Activated effector memory CD4-positive, alpha-beta T cell treated with Interleukin-2 at 50 U/mL for 16 hours (primary cell): Measurements from ENCODE around the gene AUTS2.

Experiments
- DNase-seq: peaks from one replicate; pipeline ENCODE4 v3.0.0-alpha.2; 2020

AUTS2 gene

DNA sequence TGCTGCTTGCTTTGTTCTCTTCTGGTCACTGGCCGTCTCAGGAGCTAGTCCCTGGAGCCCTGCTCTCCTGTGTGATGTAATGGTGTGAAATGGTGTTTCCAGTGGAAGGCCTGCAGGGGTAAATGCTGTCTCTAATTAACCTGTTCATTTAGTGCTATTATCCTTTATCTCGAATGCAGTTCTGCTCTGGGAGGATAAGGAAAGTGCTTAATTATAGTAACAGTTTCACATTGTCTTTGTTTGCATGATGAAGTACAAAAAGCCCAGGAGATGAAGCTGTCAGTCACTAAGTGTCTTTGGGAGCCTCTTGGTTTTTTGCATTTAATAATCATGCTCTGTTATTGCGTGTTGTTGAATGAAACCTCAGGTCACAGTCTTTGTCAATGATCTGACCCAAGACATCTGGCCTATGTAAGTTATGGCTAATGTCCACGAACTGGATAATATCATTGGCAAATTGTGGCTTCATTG, 778.3 kb downstream of the AUTS2 start:
- DNase-seq, result no peak

DNA sequence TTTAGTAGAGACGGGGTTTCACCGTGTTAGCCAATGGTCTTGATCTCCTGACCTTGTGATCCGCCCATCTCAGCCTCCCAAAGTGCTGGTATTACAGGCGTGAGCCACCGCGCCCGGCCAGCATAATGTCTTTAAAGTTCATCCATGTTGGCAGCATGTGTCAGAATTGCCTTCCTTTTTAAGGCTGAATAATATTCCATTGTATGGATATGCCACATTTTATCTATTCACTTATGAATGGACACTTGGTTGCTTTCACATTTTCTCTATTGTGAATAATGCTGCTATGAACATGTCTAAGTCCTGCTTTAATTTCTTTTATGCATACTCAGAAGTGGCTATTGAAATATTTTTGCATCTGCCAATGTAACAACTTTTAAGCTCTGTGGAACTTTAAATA, 779.7 kb downstream of the AUTS2 start:
- no peak for DNase-seq

DNA sequence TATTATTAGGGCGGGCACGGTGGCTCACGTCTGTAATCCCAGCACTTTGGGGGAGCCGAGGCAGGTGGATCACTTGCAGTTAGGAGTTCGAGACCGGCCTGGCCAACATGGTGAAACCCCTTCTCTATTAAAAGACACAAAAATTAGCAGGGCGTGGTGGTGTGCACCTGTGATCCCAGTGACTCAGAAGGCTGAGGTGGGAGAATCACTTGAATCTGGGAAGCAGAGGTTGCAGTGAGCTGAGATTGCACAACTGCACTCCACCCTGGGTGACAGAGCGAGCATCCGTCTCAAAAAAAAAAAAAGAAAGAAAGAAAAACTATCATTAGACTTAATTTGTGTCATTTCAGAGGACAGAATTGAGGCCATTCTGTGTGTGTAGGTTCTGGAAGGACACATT, 780.9 kb downstream of the AUTS2 start:
- DNase-seq, result no peak

DNA sequence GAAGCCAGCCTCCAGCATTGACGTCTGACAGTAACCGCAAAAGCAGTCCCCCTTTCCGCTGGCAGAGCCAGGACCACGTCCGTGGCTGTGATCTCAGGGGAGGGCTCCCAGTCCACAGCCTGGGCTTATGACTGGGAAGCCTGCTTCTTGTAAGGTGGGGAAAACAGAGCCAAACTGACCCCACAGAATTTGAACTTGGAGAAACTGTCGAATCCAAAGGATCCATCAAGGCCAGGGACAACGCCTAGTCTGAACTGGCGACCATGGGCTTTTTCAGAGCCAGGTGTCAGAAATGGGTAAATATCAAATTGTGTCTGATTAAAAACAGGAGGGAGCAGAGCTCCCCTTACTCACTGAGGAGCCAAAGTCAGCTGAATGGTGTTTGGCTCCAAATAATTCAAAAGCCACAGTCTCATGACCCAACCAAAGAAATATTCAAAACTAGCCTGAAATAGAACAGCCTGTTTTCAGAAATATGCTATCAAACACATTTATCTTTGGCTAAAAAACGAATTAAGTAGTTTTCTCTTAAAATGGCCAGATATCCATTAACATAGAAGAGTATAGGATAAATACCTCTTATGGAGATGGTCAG, 782.2 kb downstream of the AUTS2 start:
- no peak for DNase-seq

DNA sequence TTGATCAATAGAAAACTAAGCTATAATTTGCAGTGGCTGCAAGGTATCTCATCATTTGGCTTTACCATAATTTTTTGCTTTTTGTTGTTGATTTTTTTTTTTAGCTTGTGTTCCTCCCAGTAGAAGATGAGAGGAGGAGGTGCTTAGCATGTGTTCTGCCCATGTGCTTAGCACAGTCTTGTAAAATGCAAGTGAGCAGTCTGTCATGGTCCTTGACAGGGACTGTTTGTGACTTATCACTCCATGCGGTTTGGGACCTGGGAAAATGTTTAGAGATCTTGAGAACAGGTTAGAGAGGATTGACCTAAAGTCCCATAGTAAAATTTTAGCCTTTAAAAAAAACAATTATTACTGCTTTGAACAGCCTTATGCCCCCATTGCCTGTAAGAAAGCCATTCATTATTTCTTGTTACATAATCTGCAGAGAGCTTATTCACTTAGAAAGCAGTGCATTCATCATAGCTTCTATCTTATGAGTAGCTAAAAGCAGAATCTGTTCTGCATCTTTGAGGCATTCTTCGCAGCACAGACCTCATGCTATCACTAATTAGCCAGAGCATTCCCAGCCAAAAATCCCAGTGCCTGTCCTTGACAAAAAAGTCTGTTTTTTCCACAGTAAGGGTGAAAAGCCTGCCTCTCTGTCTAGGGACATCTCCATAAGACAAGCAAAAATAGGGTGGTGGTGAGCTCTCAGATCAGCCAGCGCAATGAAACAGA, 784.9 kb downstream of the AUTS2 start:
- no peak for DNase-seq

DNA sequence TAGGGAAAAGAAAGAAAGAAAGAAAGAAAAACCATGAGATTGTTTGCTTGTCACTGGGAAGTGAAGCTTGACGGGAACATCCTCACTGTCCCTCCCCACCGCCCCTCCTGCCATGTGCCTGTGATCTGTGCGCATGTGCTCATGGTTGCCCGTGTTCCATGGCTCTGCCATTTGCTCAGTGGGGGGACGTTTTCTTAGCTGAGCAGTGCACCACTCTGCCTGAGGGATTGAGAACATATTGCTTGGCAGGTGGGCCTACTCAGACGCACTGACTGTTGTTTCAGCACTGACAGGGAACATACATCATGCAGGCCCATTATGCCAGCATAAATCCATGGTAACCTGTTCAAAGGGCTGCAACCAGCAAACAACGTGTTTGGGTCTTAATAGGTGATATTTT, 785.7 kb downstream of the AUTS2 start:
- no peak for DNase-seq

DNA sequence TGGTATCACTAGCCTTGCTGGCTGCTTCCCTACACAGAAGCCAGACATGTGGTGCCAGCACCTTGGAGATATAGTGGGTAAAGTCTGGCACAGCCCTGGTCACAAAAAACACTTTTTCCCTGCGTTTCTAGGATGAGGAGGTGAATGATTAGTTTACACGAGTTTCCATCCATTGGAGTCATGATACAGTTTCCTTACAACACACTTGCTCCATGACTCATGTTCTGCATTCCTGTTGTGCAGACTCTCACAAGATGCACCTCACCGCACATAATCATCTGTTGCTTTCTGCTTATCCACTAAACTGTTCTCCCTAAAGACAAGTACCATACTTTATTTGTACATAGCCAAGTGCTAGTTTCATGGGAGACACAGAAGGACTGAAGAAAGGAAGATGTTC, 786.6 kb downstream of the AUTS2 start:
- DNase-seq, result no peak

DNA sequence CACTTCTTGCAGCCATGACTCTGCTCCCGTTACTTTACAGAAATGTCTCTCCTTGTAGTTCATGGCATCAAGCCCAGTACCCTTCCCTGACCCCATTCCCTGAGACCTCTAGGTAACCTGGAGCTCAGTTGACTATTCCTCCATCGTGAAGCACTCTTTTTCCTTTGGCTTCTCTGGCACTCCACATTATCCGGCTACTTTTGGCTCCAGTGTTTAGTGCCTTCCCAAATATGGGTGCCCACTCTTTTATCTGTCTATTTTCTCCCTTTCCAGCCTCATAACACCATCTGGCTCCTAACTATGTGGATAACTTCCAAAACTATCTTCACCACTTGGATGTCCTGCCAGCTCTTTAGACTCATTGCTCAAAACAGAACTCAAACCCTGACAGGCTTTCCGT, 788.9 kb downstream of the AUTS2 start:
- no peak for DNase-seq

DNA sequence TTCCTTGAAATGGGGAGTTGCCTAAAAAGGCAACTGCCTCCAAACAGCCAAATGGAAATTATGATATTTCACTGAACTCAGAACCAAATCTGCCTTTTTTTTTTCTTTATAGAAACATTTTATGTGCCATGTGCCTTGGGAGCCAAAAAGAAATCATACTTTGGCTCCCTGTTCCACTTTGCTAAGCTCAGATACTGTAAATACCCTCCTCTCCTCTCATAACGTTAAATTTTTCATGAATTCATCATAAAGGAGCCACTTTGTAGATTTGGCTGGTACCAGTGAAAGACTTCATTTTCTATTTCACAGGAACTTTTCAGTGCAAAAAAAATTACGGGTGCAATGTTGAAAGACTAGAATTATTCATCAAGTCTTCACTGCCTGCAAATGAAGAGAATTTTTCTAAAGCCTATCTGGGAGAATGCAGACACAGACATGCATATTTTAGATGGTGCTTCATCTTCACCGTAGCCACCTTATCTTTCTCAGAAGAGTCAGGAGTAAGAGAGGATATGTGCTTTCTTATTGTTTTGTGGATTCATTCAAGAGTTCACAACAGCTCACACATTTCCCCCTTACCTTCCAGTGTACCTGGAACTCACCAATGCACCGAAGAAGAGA, 791.4 kb downstream of the AUTS2 start:
- no peak for DNase-seq

DNA sequence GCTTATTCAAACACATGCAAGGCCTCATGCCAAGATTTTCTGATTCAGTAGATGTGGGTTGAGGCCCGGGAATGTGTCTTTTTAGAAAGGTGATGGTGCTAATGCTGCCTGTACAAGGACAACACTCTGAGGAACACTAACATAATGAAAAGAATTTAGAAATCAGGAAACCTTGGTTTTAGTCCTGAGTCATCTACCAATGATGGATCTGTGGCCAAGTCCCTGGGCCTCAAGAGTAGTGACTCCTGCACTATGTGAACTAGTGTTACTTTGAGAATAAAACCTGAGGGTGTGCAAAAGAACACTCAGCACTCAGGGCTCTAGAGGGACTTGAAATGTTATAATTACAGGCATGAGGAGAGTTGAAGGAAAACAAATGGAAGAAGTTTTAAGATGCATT, 792.0 kb downstream of the AUTS2 start:
- no peak for DNase-seq

DNA sequence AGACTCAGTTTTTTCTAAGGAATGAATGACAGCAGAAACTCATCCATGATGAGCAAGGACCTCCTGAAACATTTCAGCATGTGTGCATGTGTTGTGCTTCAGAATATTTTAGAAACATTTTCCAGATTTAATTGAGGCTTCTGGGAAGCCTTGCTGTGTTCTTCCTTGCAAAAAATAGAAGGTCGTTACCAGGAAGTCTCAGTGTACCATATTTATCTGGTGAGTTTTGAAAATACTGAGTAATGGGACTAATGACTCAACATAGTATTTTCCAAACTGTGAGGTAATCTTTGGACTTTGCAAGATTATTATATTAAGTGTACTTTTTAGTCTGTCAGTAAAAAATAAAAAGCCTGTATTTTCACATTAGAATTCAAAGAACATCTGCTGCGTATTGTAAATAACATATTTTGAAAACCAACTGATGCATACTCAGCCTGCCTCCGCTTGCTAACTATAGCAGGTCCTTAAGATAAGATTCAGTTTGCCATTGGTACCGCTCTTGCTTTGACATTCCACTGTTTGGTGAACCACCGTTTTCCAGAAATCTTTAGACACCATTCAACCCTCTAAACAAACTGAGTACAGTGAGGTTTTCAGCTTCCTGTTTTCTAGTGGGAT, 794.1 kb downstream of the AUTS2 start:
- no peak for DNase-seq

DNA sequence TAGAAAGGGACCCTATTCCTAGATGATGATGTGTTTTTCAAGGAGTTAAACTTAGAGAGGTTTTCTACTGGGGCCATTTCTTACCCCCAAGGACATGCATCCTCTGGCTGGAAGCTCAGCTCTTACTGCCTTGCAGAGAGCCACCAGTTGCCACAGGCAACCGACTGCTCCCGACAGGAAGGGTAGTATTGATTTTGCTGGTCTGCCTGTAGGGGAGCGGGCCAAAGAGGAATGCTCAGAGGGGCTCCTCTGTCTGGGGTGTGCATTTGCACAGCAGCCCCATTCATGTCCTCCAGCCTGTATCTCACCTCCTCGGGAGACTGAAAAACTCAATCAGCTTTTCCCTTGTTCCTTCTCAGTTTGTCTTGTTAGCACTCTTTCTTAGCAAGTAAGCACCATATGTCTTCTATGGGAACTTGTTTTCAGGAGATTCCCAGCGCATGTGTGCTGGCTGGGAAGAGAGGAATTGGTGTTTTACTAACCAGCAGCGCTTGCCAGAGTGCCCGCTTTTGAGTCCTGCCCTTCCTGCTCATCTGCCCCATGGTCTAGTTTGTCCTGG, 794.7 kb downstream of the AUTS2 start:
- no peak for DNase-seq

DNA sequence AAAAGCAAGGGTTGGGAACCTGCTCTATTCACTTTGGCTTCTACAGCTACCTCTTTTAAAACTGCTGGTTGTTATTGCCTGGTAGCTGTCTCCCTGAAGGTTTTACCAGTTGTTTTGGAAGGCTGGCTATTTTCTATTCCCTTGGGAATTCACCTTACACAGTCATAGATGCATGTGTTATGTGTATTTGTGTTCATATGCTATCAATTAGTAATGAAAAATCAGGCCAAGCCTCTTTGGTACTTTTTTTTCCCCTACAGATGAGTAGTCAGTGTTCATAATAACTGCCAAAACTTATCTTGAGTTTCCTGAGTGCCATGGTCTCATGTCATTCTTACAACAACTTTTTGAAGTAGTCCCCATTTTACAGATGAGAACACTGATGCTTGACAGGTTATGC, 795.7 kb downstream of the AUTS2 start:
- no peak for DNase-seq

DNA sequence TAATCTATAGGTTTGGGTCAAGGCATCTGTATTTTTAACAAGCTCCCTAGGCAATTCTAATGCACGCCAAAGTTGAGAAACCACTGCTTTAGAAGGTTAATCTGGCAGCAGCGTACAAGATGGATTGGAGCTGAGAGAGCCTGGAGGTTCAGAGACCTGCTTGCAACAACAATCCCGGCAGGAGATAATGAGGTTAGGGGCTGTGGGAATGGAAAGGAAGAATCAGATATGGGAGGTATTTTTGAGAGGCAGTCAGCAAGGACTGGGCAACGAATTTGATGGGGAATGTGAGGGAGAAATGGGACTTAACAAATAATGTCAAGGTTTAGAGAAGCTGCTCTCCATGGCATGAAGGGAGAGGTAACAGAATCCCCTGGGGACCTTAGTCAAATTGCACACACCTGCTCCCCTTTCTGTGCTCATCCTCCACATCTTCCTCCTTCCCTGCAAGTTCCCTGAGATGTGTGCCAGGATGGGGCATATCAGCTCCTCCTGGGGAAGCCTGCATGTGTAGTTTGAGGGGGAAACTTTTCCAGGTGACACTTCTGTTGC, 802.6 kb downstream of the AUTS2 start:
- DNase-seq, result no peak

DNA sequence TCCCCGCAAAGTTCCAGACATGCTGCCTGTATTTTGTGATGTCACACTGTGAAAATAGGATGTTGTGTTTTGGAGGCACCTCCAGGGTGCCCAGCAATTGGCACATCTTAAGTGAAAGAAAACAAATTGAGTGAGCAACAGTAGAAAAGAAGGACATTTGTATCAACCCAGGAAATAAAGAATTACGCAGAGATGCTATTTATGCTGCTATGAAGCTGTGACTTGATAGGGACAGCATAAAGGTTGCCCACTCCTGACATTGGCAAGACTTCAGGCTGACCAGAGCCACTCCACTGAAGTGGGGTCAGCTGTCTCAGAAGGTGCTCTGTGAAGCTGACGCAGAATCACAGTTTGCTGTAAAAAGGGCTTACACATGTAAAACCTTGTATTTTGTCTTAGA, 803.8 kb downstream of the AUTS2 start:
- no peak for DNase-seq

DNA sequence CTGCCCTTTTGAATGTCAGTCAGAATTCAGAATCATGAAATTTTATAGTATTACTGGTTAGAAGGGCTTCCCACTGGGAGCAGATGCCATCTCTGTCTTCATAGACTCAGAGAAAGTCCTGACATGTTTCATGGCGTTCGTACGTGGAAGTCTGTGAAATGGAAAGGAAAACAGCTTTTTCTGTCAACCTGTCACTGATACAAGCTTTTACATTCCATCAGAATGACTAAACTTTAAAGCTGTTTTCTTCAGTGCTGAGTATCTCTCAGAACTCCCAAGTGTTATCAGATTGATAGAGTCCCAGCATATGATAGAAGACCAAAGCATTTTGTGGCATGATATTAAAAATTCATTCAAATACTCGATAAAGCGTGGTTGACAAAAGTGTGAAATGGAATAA, 807.0 kb downstream of the AUTS2 start:
- no peak for DNase-seq

DNA sequence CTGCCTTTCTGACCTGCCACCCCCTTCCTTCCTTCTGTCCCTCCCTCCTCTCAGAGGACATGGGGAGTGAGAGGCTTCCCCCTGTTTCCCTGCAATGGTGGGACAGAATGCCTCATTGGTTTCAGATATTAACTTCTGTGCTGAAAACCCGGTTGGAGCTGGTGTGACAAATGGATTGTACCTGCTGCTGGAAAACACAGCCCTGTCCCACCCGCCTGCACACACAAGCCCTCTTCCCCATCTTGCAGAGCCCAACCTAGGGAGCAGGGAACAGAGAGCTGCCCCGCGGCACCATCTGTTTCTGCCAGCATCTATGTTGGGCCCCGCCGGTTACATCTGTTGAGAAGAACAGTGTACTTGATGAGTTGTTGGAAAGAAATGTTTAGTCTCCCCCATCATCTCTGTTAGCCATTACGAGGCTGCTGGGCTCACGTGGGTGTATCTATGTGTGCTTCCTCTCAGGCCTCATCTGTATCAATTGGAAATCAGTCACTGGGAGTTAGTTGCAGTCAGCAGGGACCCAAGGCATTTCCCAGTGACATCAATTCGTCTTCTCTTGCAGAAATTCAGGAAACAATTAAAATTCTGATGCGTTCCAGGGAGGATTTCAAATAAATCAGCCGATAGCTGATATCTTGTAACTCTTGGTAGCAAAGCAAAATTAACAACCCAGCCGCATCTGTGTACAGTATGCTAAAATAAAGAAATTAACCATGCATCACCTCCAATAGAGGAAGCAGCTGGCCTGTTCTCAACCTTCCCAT, 808.1 kb downstream of the AUTS2 start:
- no peak for DNase-seq

DNA sequence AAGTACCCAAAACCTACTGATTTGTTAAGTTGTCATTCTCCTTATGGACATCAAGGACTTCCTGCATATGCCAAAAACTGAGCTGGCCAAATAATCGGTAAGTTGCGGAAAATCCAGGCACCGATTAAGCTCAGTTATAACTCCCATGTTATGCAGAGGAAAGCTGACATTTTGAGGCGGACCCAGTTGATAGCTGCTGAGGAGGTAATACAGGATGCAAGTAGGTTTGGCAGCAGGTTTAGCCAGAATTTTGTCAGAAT, 808.6 kb downstream of the AUTS2 start:
- no peak for DNase-seq

DNA sequence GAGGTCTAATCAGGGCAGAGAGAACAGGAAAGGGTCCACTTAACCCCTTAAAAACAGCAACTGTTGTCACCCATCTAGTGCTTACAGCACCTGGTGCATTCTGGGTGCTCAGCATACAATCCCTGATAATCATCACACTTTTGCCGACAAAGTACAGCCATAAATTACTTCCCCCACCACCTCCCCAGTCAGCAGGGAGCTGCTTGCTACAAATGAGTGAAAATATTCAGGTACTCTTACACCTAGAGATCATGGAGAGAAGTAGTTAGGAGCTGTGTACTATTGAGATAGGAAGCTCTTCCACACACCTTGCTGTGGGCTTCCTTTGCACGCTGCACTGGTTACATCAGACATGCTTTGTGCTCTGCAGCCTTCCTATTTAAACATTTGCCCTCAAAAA, 810.2 kb downstream of the AUTS2 start:
- no peak for DNase-seq

DNA sequence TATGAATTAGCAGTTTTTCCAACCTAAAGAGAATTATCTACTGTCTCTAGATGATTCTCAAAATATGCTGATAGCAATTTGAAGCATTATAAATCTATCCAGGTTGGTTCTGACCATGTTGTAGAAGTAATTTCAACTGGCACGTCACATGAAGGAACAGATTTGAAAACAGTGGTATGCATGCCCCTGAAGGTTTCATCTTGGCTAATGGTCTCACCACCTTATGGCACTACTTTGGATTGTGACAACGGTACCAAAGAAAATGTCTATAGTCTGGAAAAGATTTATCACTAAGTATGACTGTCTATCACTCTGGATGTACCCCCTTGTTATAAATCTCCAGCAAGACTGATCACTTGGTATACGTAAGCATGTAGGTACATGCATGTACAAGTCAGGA, 810.6 kb downstream of the AUTS2 start:
- no peak for DNase-seq

DNA sequence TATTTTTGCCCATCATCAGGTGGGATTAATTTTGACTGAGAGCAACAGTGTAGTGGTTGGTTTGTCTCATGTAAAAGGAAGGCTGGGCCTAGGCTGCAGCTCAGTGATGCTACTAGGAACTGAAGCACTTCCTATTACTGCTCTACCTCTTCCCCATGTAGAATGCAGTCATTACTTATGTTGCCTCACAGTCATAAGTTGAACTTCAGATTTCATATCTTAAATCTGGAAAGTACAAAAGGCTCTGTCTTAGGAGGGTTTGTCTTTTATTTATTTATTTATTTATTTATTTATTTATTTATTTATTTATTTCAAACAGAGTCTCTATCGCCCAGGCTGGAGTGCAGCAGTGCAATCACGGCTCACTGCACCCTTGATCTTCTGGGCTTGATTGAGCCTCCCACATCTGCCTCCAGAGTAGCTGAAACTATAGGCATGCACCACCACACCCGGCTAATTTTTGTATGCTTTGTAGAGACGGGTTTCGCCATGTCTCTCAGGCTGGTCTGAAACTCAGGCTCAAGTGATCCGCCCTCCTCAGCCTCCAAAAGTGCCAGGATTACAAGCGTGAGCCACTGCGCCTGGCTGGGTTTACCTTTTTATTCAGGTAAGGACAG, 812.0 kb downstream of the AUTS2 start:
- no peak for DNase-seq

DNA sequence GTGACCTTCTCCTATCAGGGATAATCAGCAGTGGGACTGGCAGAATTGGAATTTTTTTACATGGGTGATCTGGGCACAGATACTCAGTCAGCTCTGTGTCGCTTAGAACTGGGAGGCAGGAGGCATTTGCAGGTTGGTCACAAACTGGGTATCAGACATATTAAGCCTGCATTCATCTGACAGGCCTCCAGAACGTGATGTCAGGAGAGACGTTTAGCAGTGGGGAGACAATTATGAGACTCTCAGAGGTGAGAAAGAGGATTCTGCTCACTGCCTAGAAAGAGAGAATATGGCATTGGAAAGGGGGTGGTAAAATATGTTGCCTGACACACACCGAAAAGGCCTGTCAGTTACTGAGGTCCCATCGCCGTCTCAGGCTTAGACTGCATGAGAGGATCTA, 816.1 kb downstream of the AUTS2 start:
- no peak for DNase-seq
